GM12875 (cell line): ENCODE results near the gene KRTAP9-2.
"Not testable (repeated sequence)": the region's sequence is repeated elsewhere in the genome, so short reads cannot be mapped to it uniquely, and the experiment has no call there.

Experiments
- H3K4me3 ChIP-seq: one replicate; pipeline ENCODE4 v1.5.1; 2011; ENCODE audit warnings: low read depth, low read length, control low read depth
- CTCF ChIP-seq: IDR thresholded peaks from 2 replicates; pipeline ENCODE4 v1.5.1; 2011; ENCODE audit warnings: low read depth, mild to moderate bottlenecking, control low read depth, inconsistent platforms, low read length, moderate library complexity, borderline replicate concordance; ENCODE audit not compliant: insufficient read depth

KRTAP9-2 gene

GRCh38 chr17:41226598-41227095 is at the start of gene KRTAP9-2:
TSS of gene KRTAP9-2 (plus strand) at chr17:41226648. CDS start at chr17:41226655, 7 bp downstream.
- H3K4me3 ChIP-seq = not testable (repeated sequence)

GRCh38 chr17:41176744-41177387 is 49.6 kb upstream of the KRTAP9-2 start:
- no peak for TF ChIP-seq CTCF
- H3K4me3 ChIP-seq = no peak overlapping the region

GRCh38 chr17:41177727-41178271 is 48.6 kb upstream of the KRTAP9-2 start, which contains the start of gene KRTAP4-2:
TSS of gene KRTAP4-2 (minus strand) at chr17:41178221. CDS start at chr17:41178164, 57 bp downstream.
- no peak for TF ChIP-seq CTCF
- no peak within 1 kb of the TSS for H3K4me3 ChIP-seq

GRCh38 chr17:41178341-41178740 is 48.1 kb upstream of the KRTAP9-2 start:
- H3K4me3 ChIP-seq = no peak overlapping the region
- no peak for TF ChIP-seq CTCF

GRCh38 chr17:41178843-41179616 is 47.4 kb upstream of the KRTAP9-2 start:
- H3K4me3 ChIP-seq = no peak overlapping the region
- no peak for TF ChIP-seq CTCF

- H3K4me3 ChIP-seq = no peak within 1 kb of the TSS
- no peak for TF ChIP-seq CTCF
Observed at GRCh38 chr17:41184480-41184961, 41.9 kb upstream of the KRTAP9-2 start, which contains the start of gene KRTAP4-1. TSS of gene KRTAP4-1 (minus strand) at chr17:41184911. CDS start at chr17:41184854, 57 bp downstream.

GRCh38 chr17:41185001-41185400 is 41.4 kb upstream of the KRTAP9-2 start:
- TF ChIP-seq CTCF = no peak

More at GRCh38 chr17:41185001-41185400, 41.4 kb upstream of the KRTAP9-2 start:
- H3K4me3 ChIP-seq = no peak overlapping the region
